SH-SY5Y (cell line): ENCODE measurements around the gene TEX19.

Experiments used
- GATA2 ChIP-seq: IDR thresholded peaks from 2 replicates; pipeline ENCODE4 v1.6.1; 2011; ENCODE audit warnings: mild to moderate bottlenecking, low read depth, low read length
- GATA3 ChIP-seq: IDR thresholded peaks from 2 replicates; pipeline ENCODE4 v1.6.1; 2011; ENCODE audit warnings: low read depth, mild to moderate bottlenecking, low read length, moderate library complexity

- TF ChIP-seq GATA2 (no peak), GATA3 (no peak)
These were observed 44.1 kb upstream of the TEX19 start for GRCh38 chr17:82314727-82315605.
